Adrenal gland (tissue), 5 donors: ENCODE results near the gene DSCAML1.

ENCODE experiments used
- POLR2A ChIP-seq, 2 donors: fragments of 450-650 bp; IDR thresholded peaks; one replicate each; pipeline ENCODE4 v1.6.1; 2017; ENCODE audit warnings: antibody characterized with exemption in 2 of 2, mild to moderate bottlenecking in 2 of 2, moderate library complexity in 1 of 2
- TF ChIP-seq, protein P1 (sequence below), 6 experiments: fragments of 450-650 bp in 4 of 6; fragments of 200-600 bp in 2 of 6; sonication (generic) in 1 of 6; IDR thresholded peaks; 1 replicate in 5 of 6; 2 replicates in 1 of 6; pipeline versions ENCODE4 v1.5.1 to v1.8.0; 2016 to 2021; ENCODE audit warnings: antibody characterized with exemption in 6 of 6, mild to moderate bottlenecking in 2 of 6, moderate library complexity in 1 of 6
- donor health status: DM: no; HTN: no; CAD: no.

GRCh38 chr11:117457835-117458234 is 339.2 kb downstream of the DSCAML1 start:
- TF ChIP-seq, protein P1, sequence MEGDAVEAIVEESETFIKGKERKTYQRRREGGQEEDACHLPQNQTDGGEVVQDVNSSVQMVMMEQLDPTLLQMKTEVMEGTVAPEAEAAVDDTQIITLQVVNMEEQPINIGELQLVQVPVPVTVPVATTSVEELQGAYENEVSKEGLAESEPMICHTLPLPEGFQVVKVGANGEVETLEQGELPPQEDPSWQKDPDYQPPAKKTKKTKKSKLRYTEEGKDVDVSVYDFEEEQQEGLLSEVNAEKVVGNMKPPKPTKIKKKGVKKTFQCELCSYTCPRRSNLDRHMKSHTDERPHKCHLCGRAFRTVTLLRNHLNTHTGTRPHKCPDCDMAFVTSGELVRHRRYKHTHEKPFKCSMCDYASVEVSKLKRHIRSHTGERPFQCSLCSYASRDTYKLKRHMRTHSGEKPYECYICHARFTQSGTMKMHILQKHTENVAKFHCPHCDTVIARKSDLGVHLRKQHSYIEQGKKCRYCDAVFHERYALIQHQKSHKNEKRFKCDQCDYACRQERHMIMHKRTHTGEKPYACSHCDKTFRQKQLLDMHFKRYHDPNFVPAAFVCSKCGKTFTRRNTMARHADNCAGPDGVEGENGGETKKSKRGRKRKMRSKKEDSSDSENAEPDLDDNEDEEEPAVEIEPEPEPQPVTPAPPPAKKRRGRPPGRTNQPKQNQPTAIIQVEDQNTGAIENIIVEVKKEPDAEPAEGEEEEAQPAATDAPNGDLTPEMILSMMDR (IDR thresholded peaks at IDR 0.05): no peak
- no peak for TF ChIP-seq POLR2A (IDR thresholded peaks at IDR 0.05)
